Measurements from ENCODE around the gene SLC10A7.
A peak's percentile ranks its signal among the peaks of the same experiment; 100 is the strongest.

SLC10A7 gene

GRCh38 chr4:146490106-146490505 lies 31.6 kb downstream of the SLC10A7 start:
- no peak for DNase-seq

- peak; percentile 4 for DNase-seq
These were observed 33.1 kb downstream of the SLC10A7 start for GRCh38 chr4:146488495-146489174.

- DNase-seq = no peak
These were observed 35.2 kb downstream of the SLC10A7 start for GRCh38 chr4:146486565-146486964.

- no peak for DNase-seq
These were observed 35.8 kb downstream of the SLC10A7 start for GRCh38 chr4:146485968-146486367.

- no peak for DNase-seq
These were observed 39.0 kb downstream of the SLC10A7 start for GRCh38 chr4:146482788-146483187.

- no peak for DNase-seq
These were observed 40.5 kb downstream of the SLC10A7 start for GRCh38 chr4:146481246-146481645.

GRCh38 chr4:146478009-146478408 lies 43.7 kb downstream of the SLC10A7 start:
- DNase-seq = no peak

GRCh38 chr4:146477054-146477453 lies 44.7 kb downstream of the SLC10A7 start:
- DNase-seq = no peak

GRCh38 chr4:146472404-146472803 lies 49.3 kb downstream of the SLC10A7 start:
- no peak for DNase-seq

- DNase-seq = no peak
These were observed 51.1 kb downstream of the SLC10A7 start for GRCh38 chr4:146470604-146471003.

- no peak for DNase-seq
These were observed 52.7 kb downstream of the SLC10A7 start for GRCh38 chr4:146469022-146469421.

GRCh38 chr4:146465628-146466027 lies 56.1 kb downstream of the SLC10A7 start:
- no peak for DNase-seq

GRCh38 chr4:146462251-146462650 lies 59.5 kb downstream of the SLC10A7 start:
- DNase-seq = no peak

- DNase-seq = no peak
These were observed 63.1 kb downstream of the SLC10A7 start for GRCh38 chr4:146458594-146458993.

GRCh38 chr4:146456681-146457080 lies 65.1 kb downstream of the SLC10A7 start:
- no peak for DNase-seq

- no peak for DNase-seq
These were observed 68.4 kb downstream of the SLC10A7 start for GRCh38 chr4:146453181-146453807.

- DNase-seq = no peak
These were observed 71.2 kb downstream of the SLC10A7 start for GRCh38 chr4:146450524-146450923.

- DNase-seq = no peak
These were observed 75.2 kb downstream of the SLC10A7 start for GRCh38 chr4:146446555-146446954.

- DNase-seq = no peak
These were observed 76.3 kb downstream of the SLC10A7 start for GRCh38 chr4:146445198-146446150.

- DNase-seq = no peak
These were observed 78.2 kb downstream of the SLC10A7 start for GRCh38 chr4:146443525-146443924.

GRCh38 chr4:146442801-146443200 lies 78.9 kb downstream of the SLC10A7 start:
- DNase-seq = no peak

- no peak for DNase-seq
These were observed 81.7 kb downstream of the SLC10A7 start for GRCh38 chr4:146439999-146440398.

- DNase-seq = no peak
These were observed 82.3 kb downstream of the SLC10A7 start for GRCh38 chr4:146439437-146439836.

- no peak for DNase-seq
These were observed 84.0 kb downstream of the SLC10A7 start for GRCh38 chr4:146437778-146438177.

Data from RPMI8226 (cell line).